RPMI8226 (cell line): ENCODE data around the gene ZBED4.

Source experiments
- DNase-seq: peaks from one replicate; pipeline ENCODE4 v3.0.0-alpha.2; 2015

The ZBED4 gene

DNA sequence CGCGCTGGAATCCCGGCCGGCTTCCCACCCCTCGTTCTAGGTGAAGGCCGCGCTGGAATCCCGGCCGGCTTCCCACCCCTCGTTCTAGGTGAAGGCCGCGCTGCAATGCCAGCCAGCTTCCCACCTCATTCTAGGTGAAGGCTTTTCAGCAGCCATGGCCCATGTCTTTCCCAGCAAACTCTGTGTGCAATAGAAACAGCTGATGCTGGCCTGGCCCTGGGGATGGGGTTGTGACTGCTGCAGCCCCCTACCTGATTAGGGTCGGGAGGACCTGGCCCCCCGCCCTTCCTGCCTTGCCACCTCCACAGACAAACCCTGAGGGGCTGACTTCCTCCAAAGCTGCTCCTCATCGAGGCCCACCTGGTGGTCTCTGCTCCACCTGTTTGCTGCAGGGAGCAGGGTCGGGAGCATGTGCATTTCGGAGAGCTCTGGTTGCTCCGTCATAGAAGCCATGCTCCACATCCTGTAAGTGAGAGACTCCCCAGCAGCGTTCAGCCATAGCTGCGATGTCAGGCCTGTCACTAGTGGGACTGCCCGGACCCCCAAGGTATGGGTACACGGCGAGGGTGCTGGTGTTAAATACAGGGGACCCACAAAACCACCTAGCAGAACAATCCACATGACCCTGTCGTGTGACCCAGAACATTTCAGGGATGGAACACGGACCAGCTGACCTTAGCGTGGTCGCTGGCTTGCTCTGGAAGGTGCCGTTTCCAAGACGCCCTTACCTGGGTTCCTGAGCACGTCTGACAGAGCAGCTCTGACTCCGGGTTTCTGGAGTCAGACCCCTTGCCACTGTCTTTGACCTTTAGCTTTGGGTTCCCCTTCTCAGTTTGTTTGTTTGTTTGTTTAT lies 3.3 kb downstream of the ZBED4 start:
- no peak for DNase-seq

DNA sequence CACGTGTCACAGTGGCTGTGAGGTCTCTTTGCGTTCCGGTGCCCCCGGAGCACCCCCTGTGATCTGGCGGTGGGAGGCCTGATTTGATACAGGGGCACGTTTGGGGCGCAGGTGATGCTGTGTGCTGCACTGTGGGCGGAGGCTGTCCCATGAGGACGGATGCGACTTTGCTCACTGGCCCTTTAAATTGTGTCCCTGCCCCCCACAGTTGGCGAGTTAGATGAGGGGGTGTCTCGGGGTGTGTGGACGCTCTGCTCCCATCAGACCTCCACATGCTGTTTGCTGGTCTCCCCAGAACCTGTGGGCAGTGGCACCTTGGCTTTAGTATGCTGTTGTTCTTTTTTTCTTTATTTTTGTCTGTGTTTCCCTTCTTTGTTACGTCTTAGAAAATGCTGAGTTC lies 5.2 kb downstream of the ZBED4 start:
- no peak for DNase-seq

DNA sequence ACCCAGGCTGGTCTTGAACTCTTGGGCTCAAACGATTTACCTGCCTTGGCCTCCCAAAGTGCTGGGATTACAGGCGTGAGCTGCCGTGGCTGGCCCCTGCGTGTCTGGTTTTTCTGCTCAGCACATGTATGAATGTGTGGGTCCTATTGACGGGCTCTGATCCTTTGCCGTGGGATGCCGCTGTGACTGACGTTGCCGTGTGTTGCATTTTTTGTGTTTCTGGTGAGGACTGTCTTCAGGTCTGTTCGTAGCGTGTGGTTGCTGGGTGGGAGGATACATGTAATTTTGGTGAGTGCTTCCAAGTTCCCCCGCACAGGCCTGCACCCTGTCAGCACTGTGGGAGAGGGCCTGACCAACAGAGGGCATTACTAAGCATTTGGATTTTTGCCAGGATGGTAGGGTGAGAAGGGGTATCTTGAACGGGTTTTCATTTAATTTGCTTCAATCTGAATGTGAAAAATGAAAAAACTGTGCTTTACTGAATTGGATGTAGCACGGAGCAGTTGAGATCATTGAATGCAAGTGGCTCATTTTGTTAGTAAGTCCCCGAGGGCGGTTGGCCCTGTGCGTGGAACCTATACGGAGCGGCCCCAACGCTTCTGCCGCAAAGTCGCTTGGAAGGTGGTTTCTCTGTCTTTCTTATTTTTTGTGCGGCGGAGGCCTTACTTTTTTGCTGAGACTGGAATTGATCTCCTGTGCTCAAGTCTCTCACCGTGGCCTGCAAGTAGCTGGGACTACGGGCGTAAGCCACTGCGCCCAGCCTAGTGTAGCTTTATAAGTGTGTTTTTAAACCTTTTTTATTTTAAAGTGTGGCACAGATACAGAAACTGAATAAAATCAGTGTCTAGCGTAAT lies 8.2 kb downstream of the ZBED4 start:
- DNase-seq, result no peak

DNA sequence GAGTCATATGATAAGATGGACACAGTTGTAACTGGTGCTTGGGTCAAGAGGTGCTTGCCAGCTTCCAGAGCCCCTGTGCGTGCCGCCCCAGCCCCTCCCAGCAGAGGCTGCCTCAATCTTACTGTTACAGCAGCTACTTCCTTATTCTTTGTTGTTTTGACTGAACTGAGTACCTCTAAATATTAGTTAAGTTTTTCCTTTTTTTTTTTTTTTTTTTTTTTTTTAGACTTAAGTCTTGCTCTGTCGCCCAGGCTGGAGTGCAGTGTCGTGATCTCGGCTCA lies 8.8 kb downstream of the ZBED4 start:
- no peak for DNase-seq

DNA sequence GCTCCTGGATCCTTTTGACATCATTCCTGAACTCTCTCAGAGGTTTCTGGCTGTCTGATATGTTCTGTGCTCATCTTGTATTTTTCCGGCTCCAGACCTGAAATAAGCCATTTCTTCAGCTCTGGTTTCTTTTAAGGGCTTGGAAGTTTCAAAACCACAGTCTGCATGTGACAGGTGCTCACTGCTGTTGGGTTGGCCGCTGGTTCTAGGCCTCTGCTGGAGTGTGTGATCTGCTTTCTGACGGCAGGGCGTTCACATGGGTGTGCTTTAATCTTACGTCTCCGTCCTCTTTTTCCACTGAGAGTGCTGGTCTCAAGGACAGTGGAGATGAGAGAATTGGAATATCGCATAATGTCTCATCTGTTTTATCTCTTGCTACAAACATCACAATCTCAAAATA lies 10.3 kb downstream of the ZBED4 start:
- DNase-seq, result no peak

DNA sequence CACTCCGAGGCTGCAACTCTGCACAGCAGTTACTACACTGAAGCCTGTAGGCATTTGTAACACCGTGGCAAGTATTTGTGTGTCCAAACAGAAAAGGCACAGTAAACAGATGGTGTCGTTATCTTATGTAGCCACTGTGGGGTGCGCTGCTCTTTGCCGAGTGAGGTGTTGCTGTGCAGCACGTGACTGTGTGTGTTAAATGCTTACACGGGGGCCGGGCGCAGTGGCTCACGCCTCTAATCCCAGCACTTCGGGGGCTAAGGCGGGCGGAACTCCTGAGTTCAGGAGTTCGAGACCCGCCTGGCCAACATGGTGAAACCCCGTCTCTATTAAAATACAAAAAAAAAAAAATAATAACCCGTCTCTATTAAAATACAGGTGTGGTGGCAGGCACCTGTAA lies 11.5 kb downstream of the ZBED4 start:
- DNase-seq, result no peak

DNA sequence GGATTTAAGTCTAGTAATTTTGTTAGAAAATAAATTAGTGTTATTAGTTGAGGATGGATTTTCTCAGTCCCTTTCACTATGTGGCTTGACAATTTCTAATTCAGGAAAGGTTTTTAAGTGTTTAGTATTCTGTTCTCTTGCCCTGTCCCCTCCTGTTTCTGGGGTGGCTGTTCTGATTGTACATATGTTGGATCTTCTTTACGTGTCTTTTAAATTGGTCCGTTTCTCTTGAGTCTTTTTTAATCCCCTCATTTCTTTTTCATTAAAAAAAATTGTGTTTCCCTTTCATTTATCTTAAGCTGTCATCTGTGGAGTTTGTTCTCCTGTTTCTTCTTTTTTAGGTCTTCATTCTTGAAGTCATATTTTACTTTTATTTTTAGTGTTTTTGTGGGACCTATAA lies 12.5 kb downstream of the ZBED4 start:
- DNase-seq, result no peak

DNA sequence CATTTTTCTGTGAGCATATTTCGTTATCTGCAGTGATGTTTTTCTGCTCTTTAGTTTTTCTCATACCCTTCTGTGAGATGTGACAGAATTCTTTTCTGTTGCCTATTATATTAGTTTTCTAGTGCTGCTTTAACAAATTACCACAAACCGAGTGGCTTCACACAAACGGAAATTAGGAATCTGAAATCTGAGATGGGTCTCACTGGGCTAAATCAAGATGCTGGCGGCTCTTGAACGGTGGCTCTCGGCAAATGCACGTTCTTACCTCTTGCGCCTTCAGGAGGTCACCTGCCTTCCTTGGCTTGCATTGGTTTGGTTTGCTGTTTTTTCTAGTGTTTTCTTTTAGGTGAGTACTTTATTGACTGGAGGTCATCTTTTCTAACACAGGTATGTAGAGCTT lies 13.0 kb downstream of the ZBED4 start:
- DNase-seq, result no peak

DNA sequence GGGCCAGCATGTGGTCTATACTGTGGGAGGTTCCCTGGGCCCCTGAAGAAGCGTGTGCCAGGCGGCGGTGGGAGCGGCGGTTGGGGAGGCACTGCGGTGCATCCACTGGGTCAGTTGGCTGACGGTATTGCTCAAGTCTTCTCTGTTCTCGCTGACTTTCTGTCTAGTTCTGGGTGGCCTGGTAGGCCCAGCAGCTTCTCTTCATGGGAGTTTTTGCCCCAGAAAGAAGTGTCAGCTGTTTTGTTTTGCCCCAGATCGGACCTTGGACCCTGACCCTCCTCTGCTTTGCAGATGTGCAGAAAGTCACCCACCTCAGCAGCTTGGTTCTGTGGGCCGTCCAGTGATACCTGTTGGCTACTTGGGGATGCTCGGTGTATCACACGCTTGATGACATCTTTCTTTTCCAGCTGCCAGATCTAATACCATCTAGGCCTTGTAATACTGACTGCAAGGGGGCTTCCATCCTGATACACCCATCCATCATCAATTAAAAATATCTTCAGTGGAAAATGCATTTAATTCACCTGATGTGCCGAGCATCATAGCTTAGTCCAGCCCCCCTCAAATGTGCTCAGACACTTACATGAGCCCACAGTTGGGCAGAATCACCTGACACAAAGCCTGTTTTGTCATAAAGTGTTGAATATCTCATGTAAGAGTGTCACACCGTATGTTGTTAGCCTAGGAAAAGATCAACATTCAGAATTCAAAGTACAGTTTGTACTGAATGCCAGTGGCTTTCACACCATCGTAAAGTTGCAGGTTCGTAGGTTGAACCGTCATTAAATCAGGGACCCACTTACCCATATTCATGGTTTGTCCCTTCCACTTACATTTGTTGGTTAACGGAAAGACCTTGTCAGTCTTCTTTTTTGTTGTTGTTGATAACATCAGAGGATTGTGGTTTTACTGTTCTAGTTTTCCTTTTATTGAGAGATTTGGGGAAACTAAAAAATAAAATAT lies 13.9 kb downstream of the ZBED4 start:
- no peak for DNase-seq

DNA sequence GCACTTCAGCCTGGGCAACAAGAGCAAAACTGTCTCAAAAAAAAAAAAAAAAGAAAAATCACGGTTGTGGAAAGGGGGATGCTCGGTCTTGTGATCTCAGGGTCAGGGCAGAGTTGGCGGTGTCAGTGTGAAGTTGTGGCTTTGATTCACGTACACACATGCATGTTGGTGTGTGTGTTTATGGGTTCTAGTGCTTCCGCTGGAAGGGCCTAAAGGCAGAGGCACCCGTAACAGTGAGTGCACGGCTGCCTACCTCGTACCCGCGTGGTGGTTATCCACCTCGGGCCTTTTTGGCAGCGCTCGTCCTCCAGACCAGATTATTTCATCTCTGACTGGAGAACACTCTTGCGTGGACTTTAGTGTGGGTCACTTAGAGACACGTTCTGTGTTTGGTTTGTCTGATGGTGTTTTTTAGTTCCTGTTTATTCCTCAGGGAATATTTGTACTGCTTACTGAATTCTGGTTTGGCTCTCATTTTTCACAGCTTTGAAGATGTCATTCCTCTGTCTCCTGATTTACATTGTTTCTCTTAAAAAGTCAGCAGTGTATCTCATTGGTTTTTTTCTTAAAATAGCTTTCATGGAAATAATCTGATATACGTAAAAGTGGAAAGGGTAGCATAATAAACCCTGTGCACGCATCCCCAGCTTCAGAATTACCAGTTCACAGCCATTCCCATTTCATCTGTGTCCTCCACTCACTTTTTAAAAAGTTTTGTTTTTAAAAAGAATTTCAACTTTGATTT lies 15.6 kb downstream of the ZBED4 start:
- no peak for DNase-seq

DNA sequence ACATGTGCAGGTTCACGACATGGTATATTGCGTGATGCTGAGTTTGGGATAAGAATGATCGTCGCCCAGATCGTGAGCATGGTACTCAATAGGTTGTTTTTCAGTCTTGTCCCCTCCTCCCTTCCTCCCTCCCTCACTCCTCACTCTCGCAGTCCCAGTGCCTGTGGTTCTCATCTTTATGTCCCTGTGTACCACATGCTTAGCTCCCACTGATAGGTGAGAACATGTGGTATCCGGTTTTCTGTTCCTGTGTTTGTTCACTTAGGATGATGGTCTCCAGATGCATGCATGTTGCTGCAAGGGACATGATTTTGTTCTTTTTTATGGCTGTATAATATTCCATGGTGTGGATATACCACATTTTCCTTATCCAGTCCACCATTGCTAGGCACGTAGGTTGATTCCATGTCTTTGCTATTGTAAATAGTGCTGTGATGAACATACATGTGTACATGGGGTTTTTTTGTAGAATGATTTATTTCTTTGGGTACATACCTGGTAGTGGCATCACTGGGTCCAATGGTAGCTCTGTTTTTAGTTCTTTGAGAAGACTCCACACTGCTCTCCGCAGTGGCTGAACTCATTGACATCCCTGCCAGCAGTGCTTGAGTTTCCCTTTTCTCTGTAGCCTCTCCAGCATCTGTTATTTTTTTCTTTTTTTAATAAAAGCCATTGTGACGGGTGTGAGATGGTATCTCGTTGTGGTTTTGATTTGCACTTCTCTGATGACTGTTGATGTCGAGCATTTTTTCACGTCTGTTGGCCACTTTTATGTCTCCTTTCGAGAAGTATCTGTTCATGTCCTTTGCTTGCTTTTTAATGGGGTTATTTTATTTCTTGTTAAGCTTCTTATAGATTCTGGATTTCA lies 16.4 kb downstream of the ZBED4 start:
- DNase-seq, result no peak

DNA sequence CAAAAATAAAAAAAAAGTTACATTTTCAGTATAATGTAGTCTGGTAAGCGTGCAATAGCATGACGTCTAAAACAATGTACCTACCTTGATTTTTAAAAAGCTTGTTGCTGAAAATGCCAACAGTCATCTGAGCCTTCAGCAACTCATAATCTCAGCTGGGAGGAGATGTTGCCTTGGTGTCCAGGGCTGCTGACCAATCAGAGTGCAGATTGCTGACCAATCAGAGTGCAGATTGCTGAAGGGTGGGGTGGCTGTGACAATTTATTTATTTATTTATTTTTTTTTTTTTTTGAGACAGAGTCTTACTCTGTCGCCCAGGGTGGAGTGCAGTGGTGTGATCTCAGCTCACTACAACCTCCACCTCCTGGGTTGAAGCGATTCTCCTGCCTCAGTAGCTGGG lies 17.8 kb downstream of the ZBED4 start:
- DNase-seq, result no peak

DNA sequence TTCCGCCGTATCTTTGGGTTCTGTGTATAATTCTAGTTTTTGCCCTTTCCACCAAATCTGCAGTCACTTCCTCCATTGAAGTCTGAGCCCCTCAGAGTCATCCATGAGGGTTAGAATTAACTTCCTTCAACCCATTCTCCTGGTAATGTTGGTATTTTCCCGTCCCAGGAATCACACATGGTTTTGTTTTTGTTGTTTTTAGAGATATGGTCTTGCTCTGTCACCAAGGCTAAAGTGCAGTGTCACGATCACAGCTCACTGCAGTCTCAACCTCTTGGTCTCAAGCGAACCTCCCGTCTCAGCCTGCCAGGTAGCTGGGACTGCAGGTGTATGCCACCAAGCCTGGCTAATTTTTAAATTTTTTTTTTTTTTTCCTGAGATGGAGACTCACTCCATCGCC lies 18.7 kb downstream of the ZBED4 start:
- DNase-seq, result no peak

DNA sequence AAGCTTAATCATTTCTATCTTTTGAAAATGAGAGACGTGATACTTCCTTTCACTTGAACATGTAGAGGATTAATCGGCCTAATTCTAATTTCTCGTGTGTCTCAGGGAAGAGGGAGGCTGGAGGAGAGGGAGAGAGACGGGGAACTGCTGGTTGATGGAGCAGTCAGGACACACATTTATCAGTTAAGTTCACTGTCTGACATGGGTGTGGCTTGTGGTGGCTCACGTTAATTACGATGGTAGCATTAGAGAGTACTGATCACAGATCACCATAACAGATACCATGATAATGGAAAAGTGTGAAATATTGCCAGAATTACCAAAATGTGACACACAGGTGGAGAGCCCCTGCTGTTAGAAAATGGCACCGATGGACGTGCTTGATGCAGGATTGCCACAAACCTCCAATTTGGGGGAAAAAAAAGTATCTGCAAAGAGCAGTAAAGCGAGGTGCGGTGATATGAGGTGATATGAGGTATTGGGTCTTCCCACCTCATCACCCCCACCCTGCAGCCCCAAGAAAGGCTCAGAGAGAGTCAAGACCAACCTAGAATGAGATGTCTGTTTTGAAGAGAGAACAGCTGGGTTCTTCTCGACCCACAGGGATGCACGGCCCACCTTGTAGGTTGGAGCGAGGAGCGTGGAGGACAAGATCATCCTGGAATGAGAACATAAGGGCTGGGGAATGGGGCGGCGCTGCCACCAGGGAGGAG lies 19.7 kb downstream of the ZBED4 start:
- no peak for DNase-seq

DNA sequence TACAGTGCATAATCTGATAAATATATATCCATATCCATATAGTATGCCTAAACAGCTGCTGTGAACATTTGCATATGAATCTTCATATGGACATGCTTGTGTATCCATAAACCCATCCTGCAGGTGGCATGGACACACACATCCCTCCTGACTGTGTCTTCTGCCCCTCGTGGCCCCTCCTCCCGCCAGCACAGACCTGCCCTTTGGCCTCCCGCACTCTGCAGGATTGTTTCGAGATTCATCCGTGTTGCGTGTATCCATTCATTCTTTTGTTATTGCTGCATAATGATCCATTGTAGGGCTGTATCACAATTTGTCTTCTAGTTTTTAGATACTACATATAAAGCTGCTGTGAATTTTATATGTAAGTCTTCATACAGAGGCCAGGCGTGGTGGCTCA lies 24.0 kb downstream of the ZBED4 start:
- DNase-seq, result no peak

DNA sequence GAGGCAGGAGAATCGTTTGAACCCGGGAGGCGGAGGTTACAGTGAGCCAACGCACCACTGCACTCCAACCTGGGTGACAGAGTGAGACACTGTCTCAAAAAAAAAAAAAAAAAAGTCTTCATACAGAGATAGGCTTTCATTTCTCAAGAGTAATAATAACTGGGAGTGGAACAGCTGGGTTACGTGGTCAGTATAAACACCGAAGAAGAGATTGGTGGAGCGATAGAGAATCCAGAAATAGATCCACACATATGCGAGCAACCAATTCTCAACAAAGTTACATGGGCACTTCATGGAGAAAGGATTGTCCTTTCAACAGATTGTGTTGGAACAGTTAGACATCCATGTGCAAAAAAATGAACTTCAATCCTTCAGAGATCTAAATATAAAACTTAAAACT lies 24.6 kb downstream of the ZBED4 start:
- DNase-seq, result no peak

DNA sequence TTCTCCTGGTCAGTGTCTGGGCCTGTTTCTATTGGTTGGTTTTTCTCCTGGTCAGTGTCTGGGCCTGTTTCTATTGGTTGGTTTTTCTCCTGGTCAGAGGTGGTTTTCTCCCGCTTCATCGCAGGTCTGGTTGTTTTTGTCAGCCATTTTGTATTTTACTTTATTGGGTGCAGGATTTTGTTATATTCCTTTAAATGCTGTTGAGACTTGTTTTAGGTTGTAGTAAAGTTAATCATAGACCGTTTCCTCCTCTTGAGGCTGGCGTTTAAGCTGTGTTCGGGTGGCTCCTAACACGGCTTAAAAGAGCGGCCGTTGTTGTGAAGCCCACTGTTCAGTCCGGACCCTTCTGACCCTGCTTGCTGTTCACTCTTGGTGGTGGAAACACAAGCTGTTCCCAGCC lies 26.2 kb downstream of the ZBED4 start:
- DNase-seq, result no peak

DNA sequence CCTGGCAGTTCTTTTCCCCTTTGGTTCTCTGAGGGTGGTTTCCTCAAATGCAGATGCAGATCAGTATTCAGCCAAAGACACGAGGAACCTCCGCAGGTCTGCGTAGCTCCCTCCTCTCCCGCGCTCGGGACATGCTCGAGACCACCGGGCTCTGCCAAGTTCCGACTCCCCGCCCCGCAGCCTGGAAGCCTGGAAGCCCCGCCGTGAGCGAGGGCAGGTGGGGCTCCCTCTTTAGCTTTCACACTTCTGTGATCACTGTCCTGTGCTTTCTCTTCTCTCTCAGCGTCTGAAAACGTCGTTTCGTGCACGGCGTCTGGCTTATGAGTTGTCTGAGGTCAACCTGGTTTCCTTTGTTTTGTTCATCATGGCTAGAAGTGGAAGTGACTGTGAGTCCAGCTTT lies 26.6 kb downstream of the ZBED4 start:
- DNase-seq, result no peak

DNA sequence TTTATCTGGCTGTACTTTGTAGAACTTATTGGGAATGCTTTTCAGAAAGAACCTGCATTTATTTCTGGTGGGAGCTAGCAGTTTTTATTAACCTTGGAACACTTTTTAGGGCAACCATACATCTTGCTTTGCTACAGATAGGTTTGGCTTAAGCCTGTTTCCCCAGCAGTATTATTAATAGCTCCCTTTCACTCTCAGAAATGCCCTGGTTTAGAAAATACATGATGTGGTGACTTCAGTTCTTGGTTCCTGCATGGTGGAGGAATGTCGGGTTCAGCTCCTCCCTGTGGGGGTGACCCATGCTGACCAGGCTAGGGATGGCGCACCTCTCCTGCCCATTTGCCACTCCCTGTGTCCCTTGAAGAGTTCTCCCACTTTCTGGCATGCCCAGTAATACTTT lies 28.2 kb downstream of the ZBED4 start:
- no peak for DNase-seq

DNA sequence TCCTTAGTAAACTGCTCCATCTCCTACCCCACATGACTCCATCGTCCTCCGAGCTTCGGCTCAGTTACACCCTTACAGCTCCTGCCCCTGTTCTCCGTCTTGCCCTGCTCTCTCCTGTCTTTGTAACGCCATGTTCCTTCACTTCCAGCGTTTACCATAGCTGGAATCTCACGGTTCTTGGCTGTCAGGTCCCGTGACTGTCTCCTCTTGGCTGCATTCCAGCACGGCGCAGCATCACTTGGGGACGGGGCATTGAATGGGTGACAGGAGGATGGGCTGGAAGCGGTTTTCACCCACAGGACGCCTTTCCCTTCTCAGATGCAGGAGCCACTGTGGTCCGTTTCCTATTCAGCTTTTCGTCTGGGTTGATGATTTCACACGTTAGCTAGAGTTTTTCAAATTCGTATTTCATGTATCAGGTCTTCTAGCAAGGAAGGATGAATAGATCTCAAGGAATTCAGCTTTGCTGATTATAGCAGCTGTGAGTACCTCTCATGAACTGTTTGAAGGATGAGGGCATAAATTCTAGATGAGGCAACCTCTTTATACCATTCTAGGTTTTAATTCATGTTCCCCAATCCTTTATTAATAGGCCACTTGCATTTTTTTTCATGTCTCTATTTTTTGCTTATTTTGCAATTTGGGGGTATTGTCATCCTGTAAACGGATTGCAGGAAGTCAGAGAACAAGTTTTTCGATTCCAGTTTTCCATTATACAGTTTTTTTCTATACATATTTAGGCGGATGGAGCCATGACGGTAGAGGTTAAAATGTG lies 29.1 kb downstream of the ZBED4 start:
- DNase-seq, result no peak
